ENCODE results near the gene NELFB. TPM values are rescaled to one million over a fixed set of nuclear protein-coding genes. Genes with fewer than 3 reads are reported as not detected.

The NELFB gene
- total and polyA plus RNA-seq, 2 of the 4 experiments (the other 2 are of a cell fraction) = 36.9 to 66.0 TPM

GRCh38 chr9:137319011-137319738, 64.0 kb downstream of the NELFB start:
- Histone ChIP-seq H3K36me3 (ENCODE audit: control insufficient read depth, insufficient read depth, low read length) (no peaks in the 10 kb centered on the region), H3K23ac (ENCODE audit: low read depth, low read length) (no peak overlapping the region), H2AK9ac (replicated peaks; ENCODE audit: low read depth, low read length, poor library complexity) (no peak overlapping the region), H3K4me2 (ENCODE audit: low read depth, low read length) (no peak overlapping the region), H4K20me1 (ENCODE audit: insufficient read depth, low read length) (no peaks in the 10 kb centered on the region), H3K4me1 (ENCODE audit: control insufficient read depth, insufficient read depth, low read length) (0 out of 2 replicates have a peak, but pooled peaks cover 2% of the 10 kb centered on the region), H2BK120ac (ENCODE audit: low read depth, low read length) (no peak overlapping the region), H3K56ac (ENCODE audit: extremely low read depth, insufficient read depth, low read length) (no peak overlapping the region), H3K79me1 (ENCODE audit: low read depth in 1 of 2, low read length in 2 of 2) (no peaks in the 10 kb centered on the region), H2BK5ac (ENCODE audit: low read depth, low read length, poor library complexity, severe bottlenecking) (no peak overlapping the region), H3K27ac (ENCODE audit: insufficient read depth, low read length) (no peak overlapping the region), H4K8ac (ENCODE audit: low read depth in 2 of 2, low read length in 2 of 2) (no peak overlapping the region), H2AFZ (replicated peaks; ENCODE audit: low read length, poor library complexity) (no peak overlapping the region), H3K18ac (ENCODE audit: low read depth, low read length) (no peak overlapping the region), H4K91ac (ENCODE audit: insufficient read depth, low read depth, low read length) (no peak overlapping the region), H2AK5ac (ENCODE audit: low read depth, low read length) (no peak overlapping the region), H3K14ac (replicated peaks; ENCODE audit: low read depth, low read length) (no peak overlapping the region), H3K9me1 (ENCODE audit: insufficient read depth, low read length) (no peaks in the 10 kb centered on the region), H3K27me3 (ENCODE audit: control insufficient read depth, insufficient read depth, low read length) (no peaks in the 10 kb centered on the region; the same call in 1 of the 2 replicates), H3K9ac (ENCODE audit: low read depth, low read length) (no peak overlapping the region), H3K4ac (ENCODE audit: low read depth, low read length) (no peak overlapping the region), H3K4me3 (ENCODE audit: insufficient read depth, low read depth, low read length) (no peak overlapping the region), H3K9me3 (ENCODE audit: control insufficient read depth, insufficient read depth, low read length) (no peaks in the 10 kb centered on the region), H2BK20ac (ENCODE audit: low read depth, low read length) (no peak overlapping the region), H2BK15ac (ENCODE audit: low read depth, low read length) (no peak overlapping the region), H4K5ac (ENCODE audit: low read depth, low read length) (no peak overlapping the region)
- peak; percentile 45 for ATAC-seq (ENCODE audit: low read depth)
- TF ChIP-seq POLR2A (IDR thresholded peaks at IDR 0.05; ENCODE audit: low read depth, low read length) (no peak), FOS (IDR thresholded peaks at IDR 0.05; ENCODE audit: low read depth, low read length) (no peak), RAD21 (IDR thresholded peaks at IDR 0.05; ENCODE audit: low read length) (0 out of 2 replicates have a peak, but pooled peaks have one; percentile 12), MAZ (IDR thresholded peaks at IDR 0.05; ENCODE audit: borderline replicate concordance, low read depth, low read length) (no peak), CTCF (conservative IDR thresholded peaks at IDR 0.05; ENCODE audit: low read depth, low read length) (0 out of 2 replicates have a peak, but pooled peaks have one; percentile 19), CHD1 (IDR thresholded peaks at IDR 0.05; ENCODE audit: low read depth, low read length) (no peak), CEBPB (IDR thresholded peaks at IDR 0.05; ENCODE audit: low read depth, low read length) (no peak), NFE2L2 (IDR thresholded peaks at IDR 0.05; ENCODE audit: low read depth, low read length) (no peak), USF2 (IDR thresholded peaks at IDR 0.05; ENCODE audit: low read depth, low read length) (no peak), MAFK (IDR thresholded peaks at IDR 0.05; ENCODE audit: low read depth, low read length) (no peak), RCOR1 (IDR thresholded peaks at IDR 0.05; ENCODE audit: insufficient replicate concordance, low read length) (no peak)
- TF ChIP-seq, protein P1, sequence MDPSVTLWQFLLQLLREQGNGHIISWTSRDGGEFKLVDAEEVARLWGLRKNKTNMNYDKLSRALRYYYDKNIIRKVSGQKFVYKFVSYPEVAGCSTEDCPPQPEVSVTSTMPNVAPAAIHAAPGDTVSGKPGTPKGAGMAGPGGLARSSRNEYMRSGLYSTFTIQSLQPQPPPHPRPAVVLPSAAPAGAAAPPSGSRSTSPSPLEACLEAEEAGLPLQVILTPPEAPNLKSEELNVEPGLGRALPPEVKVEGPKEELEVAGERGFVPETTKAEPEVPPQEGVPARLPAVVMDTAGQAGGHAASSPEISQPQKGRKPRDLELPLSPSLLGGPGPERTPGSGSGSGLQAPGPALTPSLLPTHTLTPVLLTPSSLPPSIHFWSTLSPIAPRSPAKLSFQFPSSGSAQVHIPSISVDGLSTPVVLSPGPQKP (IDR thresholded peaks at IDR 0.05; ENCODE audit: borderline replicate concordance, low read depth, low read length) = no peak
- in situ Hi-C loops (cut with MboI; ENCODE audit: low sequenced_read_pairs) (no loop called here), dilution Hi-C loops (cut with HindIII; ENCODE audit: low sequenced_read_pairs, unreplicated experiment) (no loop called here), intact Hi-C loops (cut with micrococcal nuclease) (no loop called here)
- POLR2A ChIA-PET (ENCODE audit: unreplicated experiment) = no interaction called here
- WGBS, 2 experiments (ENCODE audit: extremely low coverage in 2 of 2, insufficient read length in 1 of 2) = 79% methylated on average over 15 of the region's 26 CpGs; no CpG with 5 or more reads in 1 of the 2 experiments
- CTCF ChIA-PET = no interaction called here
- peak; percentile 5 for DNase-seq
- no TSS peak for BruUV-seq (replicated peaks)

Measured in IMR-90 (cell line).